Activated CD4-positive, CD25-positive, alpha-beta regulatory T cell treated with anti-CD3 and anti-CD28 coated beads, Interleukin-2, amount 50 U/mL, for 72 hours (primary cell): Measurements from ENCODE around the gene IL17RC.
"Not testable (repeated sequence)": the region's sequence is repeated elsewhere in the genome, so short reads cannot be mapped to it uniquely, and the experiment has no call there.

Experiments used
- DNase-seq: peaks from one replicate; pipeline ENCODE4 v3.0.0; 2021

The IL17RC gene

DNA sequence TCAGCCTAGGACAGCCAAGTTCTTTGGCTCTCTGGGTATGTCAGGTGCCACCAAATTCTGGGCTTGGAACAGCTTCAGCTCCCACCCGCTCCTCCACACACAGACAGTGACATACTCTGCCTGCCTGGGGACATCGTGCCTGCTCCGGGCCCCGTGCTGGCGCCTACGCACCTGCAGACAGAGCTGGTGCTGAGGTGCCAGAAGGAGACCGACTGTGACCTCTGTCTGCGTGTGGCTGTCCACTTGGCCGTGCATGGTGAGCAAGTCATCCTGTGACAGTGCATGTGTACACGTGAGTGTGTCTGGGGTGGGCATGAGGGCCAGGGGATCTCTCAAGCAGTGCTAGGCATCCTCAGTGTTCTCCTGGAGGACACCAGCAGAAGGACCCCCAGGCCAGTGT lies 922 bp downstream of the IL17RC start:
- DNase-seq = no peak

DNA sequence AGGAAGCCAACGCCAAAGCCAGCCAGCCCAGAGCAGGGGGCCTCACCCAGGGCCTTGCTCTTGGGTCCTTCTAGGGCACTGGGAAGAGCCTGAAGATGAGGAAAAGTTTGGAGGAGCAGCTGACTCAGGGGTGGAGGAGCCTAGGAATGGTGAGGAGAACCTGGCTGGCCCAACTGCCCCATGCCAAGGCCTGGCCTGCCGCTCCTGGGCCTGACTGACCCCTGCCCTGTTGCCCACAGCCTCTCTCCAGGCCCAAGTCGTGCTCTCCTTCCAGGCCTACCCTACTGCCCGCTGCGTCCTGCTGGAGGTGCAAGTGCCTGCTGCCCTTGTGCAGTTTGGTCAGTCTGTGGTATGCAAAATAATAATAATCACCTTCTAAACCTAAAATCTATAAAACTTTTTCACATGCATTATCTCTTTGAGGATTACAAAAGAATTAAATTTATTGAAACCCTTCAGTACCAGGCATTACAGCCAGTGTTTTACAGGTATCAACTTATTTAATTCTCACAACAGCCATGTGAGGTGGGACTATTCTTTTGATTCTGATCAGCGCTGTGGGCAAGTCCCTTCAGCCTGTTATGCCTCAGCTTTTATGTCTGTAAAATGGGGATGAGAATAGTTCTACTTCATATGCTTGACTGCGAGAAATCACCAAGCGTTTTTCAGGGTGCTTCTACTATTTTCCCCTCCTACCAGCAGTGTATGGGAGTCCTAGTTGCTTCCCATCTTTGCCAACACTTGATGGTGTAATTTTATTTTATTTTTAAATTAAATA lies 1.6 kb downstream of the IL17RC start:
- DNase-seq = no peak

DNA sequence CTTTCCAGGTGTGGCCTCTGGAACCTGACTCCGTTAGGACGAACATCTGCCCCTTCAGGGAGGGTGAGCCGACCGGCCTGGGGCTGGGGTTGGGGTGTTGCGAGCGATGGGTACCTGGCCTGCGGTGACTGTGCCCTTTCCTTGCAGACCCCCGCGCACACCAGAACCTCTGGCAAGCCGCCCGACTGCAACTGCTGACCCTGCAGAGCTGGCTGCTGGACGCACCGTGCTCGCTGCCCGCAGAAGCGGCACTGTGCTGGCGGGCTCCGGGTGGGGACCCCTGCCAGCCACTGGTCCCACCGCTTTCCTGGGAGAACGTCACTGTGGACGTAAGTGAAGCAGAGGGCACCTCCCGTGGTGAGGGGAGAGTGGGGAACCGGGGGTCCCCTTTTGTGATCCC lies 11.3 kb downstream of the IL17RC start:
- DNase-seq = no peak

DNA sequence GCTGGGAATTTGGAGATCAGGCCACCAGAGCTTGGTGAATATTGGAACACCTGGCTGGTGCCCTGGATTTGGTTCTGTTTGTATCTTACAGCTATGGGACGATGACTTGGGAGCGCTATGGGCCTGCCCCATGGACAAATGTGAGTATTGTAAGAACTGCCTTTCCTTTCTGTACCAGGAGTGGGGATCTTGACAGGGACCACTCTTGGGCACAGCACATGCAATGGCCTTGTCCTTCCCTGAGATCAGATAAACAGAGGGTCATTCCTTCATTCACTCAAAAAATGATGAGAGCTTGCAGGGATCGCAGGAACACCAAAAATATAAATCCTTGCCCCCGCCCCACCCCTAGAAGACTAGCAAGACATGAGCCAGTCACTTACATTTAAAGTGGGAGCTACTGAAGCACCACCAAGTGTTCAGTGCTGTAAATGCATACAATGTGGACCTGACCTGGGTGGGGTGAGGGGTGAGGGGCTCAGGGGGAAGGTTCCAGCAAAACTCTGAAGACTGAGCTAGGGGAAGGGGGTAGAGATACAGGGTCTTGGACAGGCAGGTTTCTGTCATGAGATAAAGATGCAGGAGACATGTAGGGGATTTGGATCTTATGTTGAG lies 14.0 kb downstream of the IL17RC start:
- no peak for DNase-seq

DNA sequence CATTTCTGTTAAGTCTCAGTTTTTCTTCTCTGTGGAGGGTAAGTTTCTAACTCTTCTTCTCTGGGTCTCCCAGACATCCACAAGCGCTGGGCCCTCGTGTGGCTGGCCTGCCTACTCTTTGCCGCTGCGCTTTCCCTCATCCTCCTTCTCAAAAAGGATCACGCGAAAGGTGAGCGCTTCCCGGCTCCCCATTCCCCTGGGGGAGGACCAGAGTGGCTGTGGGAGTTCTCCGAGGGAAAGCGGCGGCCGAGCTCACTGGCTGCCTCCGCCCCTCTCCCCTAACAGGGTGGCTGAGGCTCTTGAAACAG lies 15.6 kb downstream of the IL17RC start:
- no peak for DNase-seq

DNA sequence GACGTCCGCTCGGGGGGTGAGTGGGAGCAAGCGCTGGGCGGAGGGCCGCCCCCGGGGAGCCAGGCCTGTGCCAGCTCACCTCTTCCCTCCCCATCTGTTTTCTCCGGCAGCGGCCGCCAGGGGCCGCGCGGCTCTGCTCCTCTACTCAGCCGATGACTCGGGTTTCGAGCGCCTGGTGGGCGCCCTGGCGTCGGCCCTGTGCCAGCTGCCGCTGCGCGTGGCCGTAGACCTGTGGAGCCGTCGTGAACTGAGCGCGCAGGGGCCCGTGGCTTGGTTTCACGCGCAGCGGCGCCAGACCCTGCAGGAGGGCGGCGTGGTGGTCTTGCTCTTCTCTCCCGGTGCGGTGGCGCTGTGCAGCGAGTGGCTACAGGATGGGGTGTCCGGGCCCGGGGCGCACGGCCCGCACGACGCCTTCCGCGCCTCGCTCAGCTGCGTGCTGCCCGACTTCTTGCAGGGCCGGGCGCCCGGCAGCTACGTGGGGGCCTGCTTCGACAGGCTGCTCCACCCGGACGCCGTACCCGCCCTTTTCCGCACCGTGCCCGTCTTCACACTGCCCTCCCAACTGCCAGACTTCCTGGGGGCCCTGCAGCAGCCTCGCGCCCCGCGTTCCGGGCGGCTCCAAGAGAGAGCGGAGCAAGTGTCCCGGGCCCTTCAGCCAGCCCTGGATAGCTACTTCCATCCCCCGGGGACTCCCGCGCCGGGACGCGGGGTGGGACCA lies 16.1 kb downstream of the IL17RC start:
- peak; percentile 82 for DNase-seq

DNA sequence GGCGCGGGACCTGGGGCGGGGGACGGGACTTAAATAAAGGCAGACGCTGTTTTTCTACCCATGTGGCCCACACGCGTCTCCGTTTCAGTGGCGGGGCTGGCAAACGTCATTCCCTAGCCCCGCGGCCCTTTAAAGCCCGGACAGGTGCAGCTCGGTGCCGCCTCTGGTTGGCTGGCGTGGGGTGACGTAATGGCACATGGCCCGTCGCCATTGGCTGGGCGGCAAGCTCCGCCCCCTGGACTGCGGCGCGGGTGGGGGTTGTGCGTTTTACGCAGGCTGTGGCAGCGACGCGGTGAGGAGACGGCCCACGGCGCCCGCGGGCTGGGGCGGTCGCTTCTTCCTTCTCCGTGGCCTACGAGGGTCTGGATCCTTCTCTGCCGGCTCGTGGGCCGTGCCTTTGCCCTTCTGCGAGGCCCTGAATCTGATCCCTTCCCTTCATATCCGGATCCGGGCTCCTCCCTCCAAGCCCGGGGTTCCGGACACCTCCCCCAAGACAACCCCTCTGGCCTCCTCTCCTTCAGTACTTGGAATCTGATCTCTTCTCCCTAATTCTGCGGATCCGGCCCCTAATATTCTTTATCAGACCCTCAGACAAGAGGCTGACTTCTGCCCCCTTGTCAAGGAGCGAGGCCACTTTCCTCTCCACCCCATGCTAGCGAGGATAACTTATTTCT lies 16.8 kb downstream of the IL17RC start, which contains the start of gene CRELD1:
Gene CRELD1, plus strand, starts transcription at position 274 of the 674 bp plus-strand sequence. CDS start 605 bp downstream, outside the sequence.
- peak; percentile 97 for DNase-seq

DNA sequence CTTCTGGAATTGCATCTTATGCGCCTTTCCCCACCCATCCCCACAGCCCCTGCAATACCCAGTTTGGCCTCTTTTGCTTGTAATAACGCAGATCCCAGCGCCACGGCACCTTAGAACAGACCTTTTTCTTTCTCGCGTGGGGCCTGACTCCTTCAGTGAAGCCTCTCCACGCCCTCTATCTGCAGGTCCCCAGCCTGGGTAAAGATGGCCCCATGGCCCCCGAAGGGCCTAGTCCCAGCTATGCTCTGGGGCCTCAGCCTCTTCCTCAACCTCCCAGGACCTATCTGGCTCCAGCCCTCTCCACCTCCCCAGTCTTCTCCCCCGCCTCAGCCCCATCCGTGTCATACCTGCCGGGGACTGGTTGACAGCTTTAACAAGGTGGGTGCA lies 17.3 kb downstream of the IL17RC start:
- DNase-seq = no peak

DNA sequence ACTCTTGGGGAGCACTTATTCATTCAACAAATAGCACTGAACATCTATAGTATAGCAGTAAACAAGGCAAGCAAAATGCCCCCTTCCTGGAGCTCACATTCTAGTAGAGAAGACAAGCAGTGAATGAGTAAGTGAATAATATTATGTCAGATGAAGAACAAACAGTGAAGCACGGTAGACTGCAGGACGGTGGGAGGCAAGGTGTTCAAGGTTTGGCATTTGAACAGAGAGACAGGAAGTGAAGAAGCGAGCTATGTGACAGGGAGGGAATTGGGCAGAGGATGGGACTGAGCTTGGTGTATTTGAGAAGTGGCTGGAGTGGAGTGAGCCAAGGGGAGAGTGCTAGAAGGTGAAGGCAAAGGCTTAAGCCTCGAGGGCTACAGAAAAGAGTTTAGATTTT lies 18.1 kb downstream of the IL17RC start:
- no peak for DNase-seq

- no peak for DNase-seq
Observed at GRCh38 chr3:9935966-9936510, 19.1 kb downstream of the IL17RC start.

DNA sequence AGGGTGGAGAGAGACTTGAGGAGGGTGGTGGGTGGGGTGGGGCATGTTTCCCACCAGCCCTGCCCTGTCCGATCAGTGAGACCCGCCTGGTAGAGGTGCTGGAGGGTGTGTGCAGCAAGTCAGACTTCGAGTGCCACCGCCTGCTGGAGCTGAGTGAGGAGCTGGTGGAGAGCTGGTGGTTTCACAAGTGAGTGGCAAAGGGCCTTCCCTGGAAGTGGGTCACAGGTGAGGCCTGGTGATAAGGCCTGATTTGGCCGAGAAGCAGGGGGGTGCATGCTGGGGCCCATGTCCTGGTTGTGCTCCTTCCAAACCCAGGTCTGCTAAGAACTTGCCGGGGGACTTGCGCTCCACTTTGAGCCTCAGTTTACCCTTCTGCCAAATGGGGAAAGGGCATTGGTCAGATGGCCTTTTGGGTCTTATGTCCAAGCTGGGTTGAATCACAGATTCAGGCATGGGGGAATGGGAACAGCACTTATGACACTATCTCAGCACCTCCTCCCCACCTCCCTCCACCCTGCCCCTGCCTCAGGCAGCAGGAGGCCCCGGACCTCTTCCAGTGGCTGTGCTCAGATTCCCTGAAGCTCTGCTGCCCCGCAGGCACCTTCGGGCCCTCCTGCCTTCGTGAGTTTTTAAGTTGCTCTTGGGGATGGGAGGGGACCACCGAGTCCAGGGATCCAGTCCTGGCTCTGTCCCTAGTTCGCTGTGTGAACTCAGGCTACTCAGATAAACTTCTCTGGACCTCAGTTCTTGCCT lies 20.8 kb downstream of the IL17RC start:
- no peak for DNase-seq

GRCh38 chr3:9938966-9939365 lies 22.1 kb downstream of the IL17RC start:
- no peak for DNase-seq

DNA sequence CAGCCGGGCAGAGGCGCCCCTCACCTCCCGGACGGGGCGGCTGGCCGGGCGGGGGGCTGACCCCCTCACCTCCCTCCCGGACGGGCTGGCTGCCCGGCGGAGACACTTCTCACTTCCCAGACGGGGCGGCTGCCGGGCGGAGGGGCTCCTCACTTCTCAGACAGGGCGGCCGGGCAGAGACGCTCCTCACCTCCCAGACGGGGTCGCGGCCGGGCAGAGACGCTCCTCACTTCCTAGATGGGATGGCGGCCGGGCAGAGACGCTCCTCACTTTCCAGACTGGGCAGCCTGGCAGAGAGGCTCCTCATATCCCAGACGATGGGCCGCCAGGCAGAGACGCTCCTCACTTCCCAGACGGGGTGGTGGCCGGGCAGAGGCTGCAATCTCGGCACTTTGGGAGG lies 23.0 kb downstream of the IL17RC start:
- not testable (repeated sequence) for DNase-seq

- no peak for DNase-seq
Observed at GRCh38 chr3:9940746-9941145, 23.8 kb downstream of the IL17RC start.

- no peak for DNase-seq
Observed at GRCh38 chr3:9942164-9942563, 25.3 kb downstream of the IL17RC start.

DNA sequence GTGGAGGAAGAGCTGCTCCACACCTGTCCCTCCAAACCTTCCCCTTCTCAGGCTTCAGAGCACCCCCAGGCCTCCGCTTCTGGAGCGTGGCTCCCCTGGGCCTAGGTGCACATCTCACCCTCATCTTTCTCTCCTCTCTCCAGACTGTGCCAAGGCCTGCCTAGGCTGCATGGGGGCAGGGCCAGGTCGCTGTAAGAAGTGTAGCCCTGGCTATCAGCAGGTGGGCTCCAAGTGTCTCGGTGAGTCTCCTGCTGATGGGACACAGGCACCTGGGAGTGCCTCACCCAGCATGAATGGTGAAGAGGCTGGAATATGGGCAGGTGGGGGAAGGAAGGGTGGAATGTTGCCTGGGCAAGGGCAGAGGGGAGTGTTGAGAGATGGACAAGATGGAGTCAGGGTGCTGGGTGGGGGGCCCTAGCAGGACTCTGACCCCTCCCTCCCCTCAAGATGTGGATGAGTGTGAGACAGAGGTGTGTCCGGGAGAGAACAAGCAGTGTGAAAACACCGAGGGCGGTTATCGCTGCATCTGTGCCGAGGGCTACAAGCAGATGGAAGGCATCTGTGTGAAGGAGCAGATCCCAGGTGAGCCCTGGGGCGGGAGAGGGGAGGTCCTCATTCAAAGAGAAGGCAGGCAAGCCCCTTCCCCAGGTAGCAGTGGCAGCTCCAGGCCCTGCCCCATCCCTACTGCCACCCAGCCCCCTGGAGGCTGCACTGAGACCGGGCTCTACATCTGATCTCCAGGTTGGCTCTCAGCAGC lies 26.2 kb downstream of the IL17RC start:
- no peak for DNase-seq

- no peak for DNase-seq
Observed at GRCh38 chr3:9944271-9944670, 27.4 kb downstream of the IL17RC start.

GRCh38 chr3:9945358-9945757 lies 28.5 kb downstream of the IL17RC start:
- no peak for DNase-seq

- DNase-seq = peak; percentile 76
Observed at GRCh38 chr3:9946112-9947024, 29.5 kb downstream of the IL17RC start.
